ENCODE data around the gene AATF. TPM values are rescaled to one million over a fixed set of nuclear protein-coding genes. Genes with fewer than 3 reads are reported as not detected.

AATF gene
- total and polyA plus RNA-seq, 11 donors: 15.2 to 51.6 (median 28.9) TPM

DNA sequence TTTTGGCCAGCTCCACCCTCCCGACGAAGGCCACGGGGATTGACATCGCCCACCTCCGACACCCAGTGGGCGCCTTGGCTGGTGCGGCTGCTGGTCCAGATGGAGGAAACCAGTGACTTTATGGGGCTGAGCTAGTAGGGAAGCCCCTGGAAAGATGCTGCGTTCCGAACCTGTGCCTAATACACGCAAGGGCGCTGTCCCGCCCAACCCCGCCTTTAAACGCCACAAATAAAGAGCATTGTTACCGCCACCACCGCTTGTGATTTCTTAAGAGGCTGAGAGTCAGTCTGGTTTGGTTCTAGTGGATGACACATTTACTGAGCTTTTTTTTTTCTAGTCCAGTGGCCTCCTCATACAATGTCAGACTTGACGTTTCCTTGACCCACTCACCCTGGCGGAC is 107.9 kb downstream of the AATF start:
- H3K36me3 ChIP-seq: peaks cover 0 to 47% (median 16%) of the 10 kb centered on the region in 9 donors
- ATAC-seq (no peak), DNase-seq (no peak)
- no peak overlapping the region for H3K27ac ChIP-seq
- intact Hi-C loops (cut with DNase I): no loop called here
- no peaks in the 10 kb centered on the region for H3K27me3 ChIP-seq
- TF ChIP-seq CTCF (IDR thresholded peaks at IDR 0.05) (no peak), POLR2A (IDR thresholded peaks at IDR 0.05) (no peak)
- H3K4me3 ChIP-seq: no peak overlapping the region
- no peaks in the 10 kb centered on the region for H3K4me1 ChIP-seq
- no peaks in the 10 kb centered on the region for H3K9me3 ChIP-seq
- WGBS, 4 donors: 96 to 98% (median 97%) methylated on average over 18 of the region's 18 CpGs

DNA sequence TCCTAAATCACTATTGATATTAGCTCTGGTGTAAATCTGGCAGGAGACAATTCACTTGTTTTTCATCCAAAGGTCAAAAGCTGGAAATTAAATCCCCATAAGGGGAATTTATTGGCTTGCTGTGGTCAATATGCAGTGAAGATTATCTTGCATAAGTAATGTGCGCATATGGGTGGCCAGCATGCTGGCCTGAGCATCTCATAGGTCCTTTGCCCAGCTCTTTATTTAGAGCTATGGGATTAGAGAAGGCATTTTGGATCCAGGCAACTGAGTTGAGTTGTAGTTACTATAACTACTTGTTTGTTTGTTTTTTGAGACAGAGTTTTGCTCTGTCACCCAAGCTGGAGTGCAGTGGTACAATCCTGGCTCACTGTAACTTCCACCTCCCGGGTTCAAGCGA is 110.7 kb downstream of the AATF start:
- WGBS, 4 donors: 81 to 96% (median 90%) methylated on average over 3 of the region's 3 CpGs
- Histone ChIP-seq H3K27ac (no peak overlapping the region), H3K4me1 (no peaks in the 10 kb centered on the region), H3K27me3 (peaks cover 0 to 11% (median under 1%) of the 10 kb centered on the region in 9 donors), H3K36me3 (peaks cover 0 to 28% (median 10%) of the 10 kb centered on the region in 9 donors), H3K9me3 (no peaks in the 10 kb centered on the region), H3K4me3 (no peak overlapping the region)
- intact Hi-C loops (cut with DNase I): no loop called here
- no peak for TF ChIP-seq CTCF (IDR thresholded peaks at IDR 0.05)
- TF ChIP-seq POLR2A (IDR thresholded peaks at IDR 0.05): no peak
- DNase-seq: no peak
- ATAC-seq: no peak

GRCh38 chr17:37060094-37060493 is 111.3 kb downstream of the AATF start:
- DNase-seq (no peak), ATAC-seq (no peak)
- intact Hi-C loops (cut with DNase I): loop anchor here in 1 of 10 donors (10.0 kb wide), 1 partner anchor 55 kb away; no protein-coding TSS in a partner anchor
- 87 to 90% (median 88%) methylated on average over 6 of the region's 6 CpGs for WGBS, 4 donors
- no peak overlapping the region for H3K4me3 ChIP-seq
- peaks cover 0 to 17% (median 3%) of the 10 kb centered on the region in 9 donors for H3K27me3 ChIP-seq
- H3K4me1 ChIP-seq: no peaks in the 10 kb centered on the region
- no peak for TF ChIP-seq POLR2A (IDR thresholded peaks at IDR 0.05)
- TF ChIP-seq CTCF (IDR thresholded peaks at IDR 0.05): no peak
- no peak overlapping the region for H3K27ac ChIP-seq
- no peaks in the 10 kb centered on the region for H3K9me3 ChIP-seq
- peaks cover 0 to 24% (median 10%) of the 10 kb centered on the region in 9 donors for H3K36me3 ChIP-seq

- no peak overlapping the region for H3K4me3 ChIP-seq
- H3K4me1 ChIP-seq: no peaks in the 10 kb centered on the region
- ATAC-seq (no peak), DNase-seq (no peak)
- 75 to 82% (median 76%) methylated on average over 7 of the region's 7 CpGs for WGBS, 4 donors
- no peaks in the 10 kb centered on the region for H3K9me3 ChIP-seq
- intact Hi-C loops (cut with DNase I): loop anchor here in 1 of 10 donors (10.0 kb wide), 1 partner anchor 56 kb away; no protein-coding TSS in a partner anchor
- no peak for TF ChIP-seq POLR2A (IDR thresholded peaks at IDR 0.05)
- no peak for TF ChIP-seq CTCF (IDR thresholded peaks at IDR 0.05)
- no peak overlapping the region for H3K27ac ChIP-seq
- H3K36me3 ChIP-seq: peaks cover 0 to 24% (median 10%) of the 10 kb centered on the region in 9 donors
- H3K27me3 ChIP-seq: peaks cover 0 to 19% (median 4%) of the 10 kb centered on the region in 9 donors
Measured at GRCh38 chr17:37060928-37061327, 112.2 kb downstream of the AATF start.
